HG02642 (cell line): ENCODE measurements around the gene P2RX4.
"Not testable (repeated sequence)": the region's sequence is repeated elsewhere in the genome, so short reads cannot be mapped to it uniquely, and the experiment has no call there.

Source experiments
- ATAC-seq: cut with Tn5 transposase; IDR thresholded peaks from one replicate; pipeline ENCODE4 v1.9.1; 2021; ENCODE audit warnings: mild to moderate bottlenecking; ENCODE audit not compliant: unreplicated experiment, poor library complexity

P2RX4 gene

GRCh38 chr12:121218588-121219352 lies 8.8 kb downstream of the P2RX4 start:
- no peak for ATAC-seq

GRCh38 chr12:121219353-121219986 lies 9.5 kb downstream of the P2RX4 start:
- ATAC-seq, result no peak

DNA sequence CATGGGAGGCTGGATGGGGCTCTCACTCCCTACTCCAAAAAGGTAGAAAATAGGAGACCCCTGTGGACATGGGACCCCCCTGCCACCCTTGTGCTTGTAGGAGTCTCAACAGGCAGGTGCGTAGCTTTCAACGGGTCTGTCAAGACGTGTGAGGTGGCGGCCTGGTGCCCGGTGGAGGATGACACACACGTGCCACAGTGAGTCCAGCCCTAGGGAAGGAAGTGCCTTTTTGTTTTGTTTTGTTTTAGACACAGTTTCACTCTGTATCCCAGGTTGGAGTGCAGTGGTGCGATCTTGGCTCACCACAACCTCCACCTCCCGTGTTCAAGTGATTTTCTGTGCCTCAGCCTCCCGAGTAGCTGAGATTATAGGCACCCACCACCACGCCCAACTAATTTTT lies 12.9 kb downstream of the P2RX4 start:
- ATAC-seq, result no peak

DNA sequence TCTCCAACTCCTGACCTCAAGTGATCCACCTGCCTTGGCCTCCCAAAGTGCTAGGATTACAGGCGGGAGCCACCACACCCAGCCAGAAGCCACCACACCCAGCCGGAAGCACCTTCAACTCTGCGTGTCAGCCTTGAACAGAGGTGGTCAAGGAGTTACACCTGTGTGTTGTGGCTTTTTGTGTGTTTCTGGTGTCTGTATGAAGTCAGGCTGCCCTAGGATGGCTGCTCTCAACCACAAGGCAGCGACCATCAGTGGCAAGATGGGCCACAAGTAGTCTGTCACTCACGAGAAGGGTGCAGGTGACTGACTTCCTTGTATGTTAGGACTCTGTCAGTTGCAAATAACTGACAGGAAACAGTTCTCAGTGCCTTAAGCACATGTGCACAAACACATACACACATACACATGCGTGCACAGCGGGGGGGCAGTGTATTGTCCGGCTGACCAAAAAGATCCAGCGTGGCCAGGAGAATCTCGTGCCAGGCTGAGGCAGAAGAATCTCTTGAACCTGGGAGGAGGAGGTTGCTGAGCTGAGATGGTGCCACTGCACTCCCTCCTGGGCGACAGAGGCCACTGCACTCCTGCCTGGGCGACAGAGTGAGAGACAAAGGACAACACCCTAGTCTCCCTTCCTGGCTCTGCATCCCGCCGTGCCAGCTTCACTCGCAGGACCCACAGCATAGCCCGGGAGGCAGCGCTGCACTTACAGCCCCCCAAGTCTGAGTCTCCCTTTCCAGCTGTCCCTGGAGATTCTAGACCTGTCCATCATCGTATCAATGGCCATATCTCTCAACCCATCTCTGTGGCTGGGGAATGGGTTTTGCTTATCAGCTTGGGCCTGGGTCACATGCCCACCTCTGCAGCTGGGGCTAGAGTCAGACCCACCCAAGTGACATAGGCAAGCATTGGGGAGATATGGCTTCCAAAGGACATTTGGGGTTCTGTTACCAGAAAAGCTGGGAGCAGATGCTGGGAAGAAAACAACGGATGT lies 13.7 kb downstream of the P2RX4 start:
- ATAC-seq, result no peak

DNA sequence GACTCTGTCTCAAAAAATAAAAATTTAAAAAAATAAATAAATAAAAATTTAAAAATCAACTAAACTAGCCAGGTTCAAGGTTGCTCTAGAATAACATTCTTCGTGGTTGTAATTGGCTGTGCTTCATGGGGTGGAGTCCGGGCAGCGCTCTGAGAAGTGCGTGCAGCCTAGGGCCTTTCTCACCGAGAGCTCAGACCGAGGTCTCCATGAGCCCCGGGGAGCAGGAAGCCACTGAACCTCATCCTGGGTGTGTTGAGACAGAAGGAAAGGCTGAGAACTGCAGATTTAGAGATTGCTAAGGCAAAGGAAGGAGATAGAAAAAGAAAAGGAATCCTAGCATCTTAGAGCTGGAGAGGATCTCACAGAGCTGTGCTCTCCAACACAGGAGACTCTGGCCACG lies 14.7 kb downstream of the P2RX4 start:
- ATAC-seq, result no peak

GRCh38 chr12:121226399-121226798 lies 16.5 kb downstream of the P2RX4 start:
- no peak for ATAC-seq

- not testable (repeated sequence) for ATAC-seq
Observed at GRCh38 chr12:121226871-121227270, 16.9 kb downstream of the P2RX4 start.

- peak; percentile 70 for ATAC-seq
Observed at GRCh38 chr12:121227294-121227693, 17.4 kb downstream of the P2RX4 start.

- no peak for ATAC-seq
Observed at GRCh38 chr12:121228919-121229665, 19.2 kb downstream of the P2RX4 start.

DNA sequence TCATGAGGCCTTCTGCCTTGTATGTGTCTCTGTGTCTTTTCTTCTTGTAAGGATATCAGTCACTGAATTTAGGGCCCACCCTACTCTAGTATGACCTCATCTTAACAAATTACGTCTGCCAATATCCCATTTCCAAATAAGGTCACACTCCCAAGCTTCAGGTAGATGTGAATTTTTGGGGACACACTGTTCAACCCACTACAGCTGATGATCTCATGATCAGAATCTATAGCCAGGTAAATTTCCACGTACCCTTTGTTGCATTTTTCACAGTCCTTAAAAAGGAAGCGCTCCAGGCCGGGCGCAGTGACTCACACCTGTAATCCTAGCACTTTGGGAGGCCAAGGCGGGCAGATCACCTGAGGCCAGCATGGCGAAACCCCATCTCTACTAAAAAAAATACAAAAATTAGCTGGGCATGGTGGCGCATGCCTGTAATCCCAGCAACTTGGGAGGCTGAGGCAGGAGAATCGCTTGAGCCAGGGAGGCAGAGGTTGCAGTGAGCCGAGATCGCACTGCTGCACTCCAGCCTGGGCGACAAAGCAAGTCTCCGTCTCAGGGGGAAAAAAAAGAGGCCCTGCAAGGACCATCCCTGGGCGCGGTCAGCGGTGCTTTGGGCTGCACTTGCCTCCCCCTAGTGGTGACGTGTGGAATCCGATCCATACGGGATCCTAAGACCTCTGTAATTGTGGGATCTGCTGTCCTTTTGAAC lies 20.1 kb downstream of the P2RX4 start:
- not testable (repeated sequence) for ATAC-seq

DNA sequence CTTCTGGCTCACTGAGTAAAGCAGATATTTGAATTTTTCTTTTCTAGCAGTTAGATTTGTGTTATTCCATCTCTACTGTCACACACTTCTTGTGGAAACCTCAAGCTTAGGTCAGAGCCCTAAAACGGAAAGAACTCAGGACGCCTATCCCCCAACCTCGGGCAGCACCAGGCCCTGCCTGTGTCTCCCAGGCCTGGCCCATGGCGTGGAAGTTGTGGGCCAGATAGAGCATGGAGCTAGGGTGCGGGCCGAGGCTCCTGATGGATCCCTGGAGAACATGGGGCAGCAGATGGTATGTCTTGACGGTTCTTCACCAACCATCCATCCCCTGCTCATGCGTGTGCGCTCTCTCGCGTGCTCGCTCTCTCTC lies 20.6 kb downstream of the P2RX4 start:
- no peak for ATAC-seq

DNA sequence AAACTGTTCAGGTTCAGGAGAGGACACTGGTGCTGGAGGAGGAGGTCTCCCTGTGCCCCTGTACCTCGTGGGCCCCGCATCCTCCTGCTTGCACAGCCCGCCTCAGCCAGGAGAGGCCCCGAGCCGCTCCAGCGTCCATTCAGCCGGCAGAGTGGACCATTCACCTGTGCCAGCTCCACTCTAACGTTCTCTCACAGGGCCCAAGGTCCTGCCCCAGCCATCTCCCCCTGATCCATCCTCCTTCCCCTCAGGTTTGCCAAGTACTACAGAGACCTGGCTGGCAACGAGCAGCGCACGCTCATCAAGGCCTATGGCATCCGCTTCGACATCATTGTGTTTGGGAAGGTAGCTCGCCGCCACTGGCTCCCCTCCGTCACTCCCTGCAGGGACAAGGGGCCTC lies 22.2 kb downstream of the P2RX4 start:
- ATAC-seq, result no peak

DNA sequence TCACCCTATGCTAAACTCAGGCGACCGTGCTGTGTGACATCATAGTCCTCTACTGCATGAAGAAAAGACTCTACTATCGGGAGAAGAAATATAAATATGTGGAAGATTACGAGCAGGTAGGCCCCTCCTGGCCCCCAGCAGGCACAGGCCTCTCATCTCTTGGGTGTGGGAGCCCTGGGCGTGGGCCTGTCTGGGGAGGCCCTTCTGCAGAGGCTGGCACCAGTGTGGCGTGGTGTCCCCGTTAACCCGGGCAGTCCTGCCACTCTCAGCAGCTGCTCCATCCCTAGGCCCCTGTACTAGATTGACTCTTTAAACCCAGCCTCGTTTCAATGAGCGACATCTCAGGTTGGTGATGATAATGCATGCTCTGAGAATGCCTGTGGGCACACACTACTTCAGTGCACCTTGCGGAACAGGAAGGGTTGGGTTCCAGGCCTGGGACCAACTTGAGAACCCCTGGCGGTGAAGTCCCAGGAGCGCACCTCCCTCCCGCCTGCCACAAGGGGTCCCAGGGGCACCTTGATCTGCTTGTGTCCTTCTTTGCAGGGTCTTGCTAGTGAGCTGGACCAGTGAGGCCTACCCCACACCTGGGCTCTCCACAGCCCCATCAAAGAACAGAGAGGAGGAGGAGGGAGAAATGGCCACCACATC lies 23.2 kb downstream of the P2RX4 start:
- no peak for ATAC-seq

DNA sequence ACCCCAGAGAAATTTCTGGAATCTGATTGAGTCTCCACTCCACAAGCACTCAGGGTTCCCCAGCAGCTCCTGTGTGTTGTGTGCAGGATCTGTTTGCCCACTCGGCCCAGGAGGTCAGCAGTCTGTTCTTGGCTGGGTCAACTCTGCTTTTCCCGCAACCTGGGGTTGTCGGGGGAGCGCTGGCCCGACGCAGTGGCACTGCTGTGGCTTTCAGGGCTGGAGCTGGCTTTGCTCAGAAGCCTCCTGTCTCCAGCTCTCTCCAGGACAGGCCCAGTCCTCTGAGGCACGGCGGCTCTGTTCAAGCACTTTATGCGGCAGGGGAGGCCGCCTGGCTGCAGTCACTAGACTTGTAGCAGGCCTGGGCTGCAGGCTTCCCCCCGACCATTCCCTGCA lies 23.7 kb downstream of the P2RX4 start:
- no peak for ATAC-seq

GRCh38 chr12:121236776-121237175 lies 26.8 kb downstream of the P2RX4 start:
- ATAC-seq, result no peak

- ATAC-seq, result no peak
Observed at GRCh38 chr12:121237415-121237814, 27.5 kb downstream of the P2RX4 start.

DNA sequence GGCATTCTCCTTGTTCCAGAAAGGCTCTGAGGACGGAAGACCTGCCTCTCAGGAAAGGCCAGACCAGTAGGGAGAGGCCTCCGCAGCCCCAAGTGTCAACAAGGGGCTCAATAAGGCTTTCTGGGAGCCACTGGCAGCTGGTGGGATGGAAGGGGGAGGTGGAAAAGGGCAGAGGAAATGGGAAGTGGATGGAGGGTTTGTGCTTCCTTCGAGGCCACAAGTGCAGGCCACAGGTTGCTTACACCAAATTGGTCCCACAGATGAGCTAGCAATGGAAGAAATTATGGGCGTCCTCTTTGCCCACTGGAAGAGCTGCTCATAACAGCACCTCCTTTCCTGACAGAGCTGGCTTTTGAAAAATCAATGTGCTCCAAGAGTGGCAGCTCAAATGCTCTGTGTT lies 28.2 kb downstream of the P2RX4 start:
- ATAC-seq, result no peak

GRCh38 chr12:121238604-121239350 lies 28.8 kb downstream of the P2RX4 start:
- ATAC-seq, result no peak
